NCI-H187 (cell line): ENCODE measurements around the gene ARAF.
"Not testable (repeated sequence)": the region's sequence is repeated elsewhere in the genome, so short reads cannot be mapped to it uniquely, and the experiment has no call there.

Experiments used
- DNase-seq, 2 experiments: peaks; one replicate each; lab custom pipeline; 2025; lab: John Stamatoyannopoulos, UW

The ARAF gene

DNA sequence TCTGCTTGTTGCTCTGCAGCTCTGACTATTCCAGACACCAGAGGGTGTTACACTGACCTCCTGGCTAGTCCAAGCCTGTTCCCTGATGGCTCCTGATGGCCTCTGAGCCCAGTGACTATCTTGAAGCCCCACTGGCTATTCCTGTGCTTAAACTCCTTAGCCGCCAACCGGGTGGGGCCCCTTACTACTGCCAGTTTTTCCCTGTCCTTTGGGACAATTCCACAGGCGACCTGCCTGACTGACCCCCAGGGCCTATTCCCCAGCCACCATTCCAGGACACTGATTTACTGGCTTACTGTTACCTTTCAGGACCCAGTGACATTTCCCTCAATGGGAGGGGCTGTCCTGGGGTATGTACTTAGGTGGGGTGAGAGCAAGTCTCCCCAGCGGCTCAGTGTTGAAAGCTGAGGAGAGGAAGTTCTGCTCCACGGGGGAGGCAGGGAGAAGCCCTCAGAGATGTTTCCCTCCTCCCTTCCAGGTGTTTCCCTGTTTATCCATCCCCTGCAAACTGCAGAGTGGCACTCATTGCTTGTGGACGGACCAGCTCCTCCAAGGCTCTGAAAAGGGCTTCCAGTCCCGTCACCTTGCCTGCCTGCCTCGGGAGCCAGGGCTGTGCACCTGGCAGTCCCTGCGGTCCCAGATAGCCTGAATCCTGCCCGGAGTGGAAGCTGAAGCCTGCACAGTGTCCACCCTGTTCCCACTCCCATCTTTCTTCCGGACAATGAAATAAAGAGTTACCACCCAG lies 25.2 kb downstream of the ARAF start:
- DNase-seq: no peak

DNA sequence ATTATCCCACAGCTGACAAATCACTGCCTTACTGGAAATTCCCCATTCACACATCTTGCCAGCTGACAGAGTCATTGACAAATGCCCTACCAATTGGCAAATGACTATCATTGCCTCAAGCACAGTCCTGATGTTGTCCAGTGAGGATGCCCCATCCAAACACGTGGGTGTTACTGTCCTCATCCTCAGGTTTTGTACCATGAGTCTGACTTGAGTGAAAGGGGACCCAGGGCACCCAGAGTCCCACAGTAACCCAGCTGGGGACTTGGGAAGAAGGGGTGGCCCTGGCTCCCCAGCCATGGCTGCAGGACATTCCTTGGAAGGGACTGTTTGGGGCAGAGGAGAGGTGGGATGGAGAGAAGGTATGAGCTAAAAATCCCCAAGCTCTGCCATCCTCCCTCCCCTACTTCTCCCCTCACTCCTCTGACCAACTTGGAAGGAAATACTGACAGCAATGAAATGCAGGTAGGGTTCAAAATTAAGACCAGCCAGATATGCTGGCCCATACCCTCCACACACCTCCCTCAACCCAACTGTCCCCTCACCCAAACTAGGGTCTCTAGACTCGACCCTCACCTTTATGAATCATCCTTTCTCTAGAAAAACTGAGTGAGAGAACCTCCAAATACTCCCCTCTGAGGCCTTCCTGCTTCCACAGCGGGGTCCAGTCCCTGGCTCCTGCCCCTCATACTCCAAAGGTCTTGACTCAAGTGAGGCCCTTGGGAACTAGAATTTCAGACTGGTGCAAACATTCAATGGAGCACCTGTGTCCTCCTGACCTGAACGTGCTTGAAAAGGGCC lies 26.3 kb downstream of the ARAF start:
- DNase-seq: no peak

DNA sequence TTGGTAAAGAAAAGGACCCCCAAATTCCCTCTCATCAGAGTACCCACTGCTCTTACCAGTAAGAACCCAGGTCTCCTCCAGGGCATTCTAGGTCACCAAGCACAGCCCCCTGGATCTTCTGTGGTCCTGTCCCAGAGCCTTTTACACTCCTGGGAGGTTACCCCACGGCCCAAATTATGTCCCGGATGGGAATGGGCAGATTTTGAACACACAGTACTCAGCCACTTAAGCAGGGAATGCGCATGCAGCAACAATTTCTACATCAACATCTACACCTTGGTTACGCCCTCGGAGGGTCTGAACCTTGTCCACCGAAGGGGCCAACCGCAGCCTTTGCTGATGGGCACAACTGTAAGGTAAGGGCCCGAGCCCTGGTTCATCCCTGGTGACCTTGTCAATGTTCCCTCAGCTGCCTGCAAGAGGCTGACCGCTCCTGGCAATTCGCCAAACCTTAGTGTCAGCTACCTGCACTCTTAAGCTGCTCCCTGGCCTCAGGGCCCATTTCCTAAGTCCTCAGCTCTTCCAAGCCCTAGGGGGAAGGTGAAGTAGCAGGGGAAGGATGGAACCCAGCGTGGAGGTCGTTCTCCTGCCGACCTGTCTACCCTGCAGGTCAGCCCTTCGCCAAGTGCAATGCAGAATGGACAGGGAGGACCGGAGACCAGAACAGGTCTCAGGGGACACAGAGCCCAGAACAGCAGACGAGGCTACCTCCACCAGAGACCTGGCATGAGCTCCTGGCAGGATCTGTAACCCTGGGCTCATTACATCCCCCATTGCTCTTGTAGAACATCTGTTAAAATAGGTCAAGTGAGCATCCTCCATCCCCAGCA lies 27.1 kb downstream of the ARAF start:
- no peak for DNase-seq

DNA sequence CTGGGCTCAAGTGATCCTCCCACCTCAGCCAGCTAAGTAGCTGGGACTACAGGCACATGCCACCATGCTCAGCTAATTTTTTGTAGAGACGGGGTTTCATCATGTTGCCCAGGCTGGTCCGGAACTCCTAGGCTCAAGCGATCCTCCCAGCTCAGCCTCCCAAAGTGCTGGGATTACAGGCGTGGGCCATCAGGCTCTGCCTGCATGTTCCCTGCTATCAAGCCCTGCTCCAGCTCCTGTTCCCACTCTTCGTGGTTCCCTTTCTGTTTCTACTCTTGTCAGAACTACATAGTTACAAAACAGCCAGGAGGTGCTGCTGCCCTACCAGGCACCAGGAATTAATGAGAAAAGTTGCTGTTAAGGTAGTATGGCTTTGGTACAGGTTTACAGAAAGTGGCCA lies 30.0 kb downstream of the ARAF start:
- DNase-seq: no peak

DNA sequence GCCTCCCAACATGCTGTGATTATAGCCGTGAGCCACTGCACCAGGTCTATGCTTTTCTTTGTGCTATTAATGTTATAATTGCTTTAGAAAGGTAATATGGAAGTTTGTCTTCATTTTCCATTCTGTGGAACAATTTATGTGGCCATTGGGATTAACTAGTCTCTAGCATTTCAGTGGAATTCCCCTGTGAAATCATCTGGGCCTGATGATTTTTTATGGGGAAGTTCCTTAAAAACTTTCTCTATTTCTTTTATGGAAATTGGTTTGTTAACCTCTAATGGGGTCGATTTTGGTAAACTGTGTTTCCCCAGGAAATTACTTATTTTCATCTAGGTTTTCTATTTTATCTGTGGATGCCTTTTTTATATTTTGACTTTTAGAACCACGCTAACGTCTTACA lies 32.5 kb downstream of the ARAF start:
- DNase-seq: no peak

DNA sequence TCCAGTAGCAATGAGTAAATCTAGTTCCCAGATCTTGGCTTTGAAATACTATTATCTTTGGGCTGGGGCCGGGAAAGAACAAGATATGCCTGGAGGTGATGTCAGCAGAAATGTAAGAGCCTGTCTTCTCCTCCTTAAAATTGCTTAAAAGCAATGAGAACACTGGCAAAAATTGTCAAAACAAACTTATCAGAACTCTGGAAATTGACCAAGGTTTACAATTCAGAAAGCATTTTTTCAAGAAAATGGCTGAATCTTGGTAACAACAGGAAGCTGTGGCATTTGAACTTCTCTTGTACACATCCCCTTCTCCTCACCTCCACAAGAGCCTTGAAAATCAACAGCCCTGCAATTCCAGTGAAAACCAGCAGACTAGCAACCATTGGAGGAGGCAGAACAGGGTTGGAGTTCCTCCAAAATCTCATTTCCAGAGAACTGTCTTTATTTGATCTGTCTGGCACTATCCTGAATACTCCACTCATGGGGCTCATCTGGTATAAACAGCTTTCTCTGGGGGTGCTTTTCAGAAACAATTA lies 34.8 kb downstream of the ARAF start:
- DNase-seq: no peak

DNA sequence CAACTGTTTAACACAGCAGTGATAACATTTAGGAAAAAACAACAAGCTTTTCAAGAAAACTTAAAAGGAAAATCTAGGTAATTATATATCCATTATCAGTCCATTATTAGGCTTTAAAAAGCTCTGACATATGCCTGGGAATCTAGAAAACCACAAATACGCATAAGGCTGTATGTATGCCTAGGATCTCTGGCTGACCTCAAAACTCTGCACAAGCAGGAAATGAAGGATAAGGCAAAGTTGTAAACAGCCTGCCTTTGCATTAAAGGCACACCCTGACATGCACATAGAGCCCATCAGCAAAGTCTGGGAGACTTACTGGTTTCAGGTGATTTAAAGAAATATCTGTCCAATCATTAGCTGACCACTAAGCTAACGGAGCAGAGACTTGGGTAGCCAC lies 35.3 kb downstream of the ARAF start:
- DNase-seq: no peak

DNA sequence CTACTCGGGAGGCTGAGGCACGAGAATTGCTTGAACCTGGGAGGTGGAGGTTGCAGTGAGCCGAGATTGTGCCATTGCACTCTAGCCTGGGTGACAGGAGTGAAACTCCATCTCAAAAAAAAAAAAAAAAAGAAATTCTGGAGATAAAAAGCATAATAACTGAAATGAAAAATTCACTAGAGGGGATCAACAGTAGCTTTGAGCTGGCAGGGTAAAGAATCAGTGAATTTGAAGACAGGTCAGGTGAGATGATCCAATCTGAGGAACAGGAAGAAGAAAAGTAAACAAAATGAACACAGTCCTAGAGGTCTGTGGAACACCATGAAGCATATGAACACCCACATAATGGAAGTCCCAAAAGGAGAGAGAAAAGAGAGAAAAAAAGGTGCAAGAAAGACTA lies 36.2 kb downstream of the ARAF start:
- DNase-seq: no peak

DNA sequence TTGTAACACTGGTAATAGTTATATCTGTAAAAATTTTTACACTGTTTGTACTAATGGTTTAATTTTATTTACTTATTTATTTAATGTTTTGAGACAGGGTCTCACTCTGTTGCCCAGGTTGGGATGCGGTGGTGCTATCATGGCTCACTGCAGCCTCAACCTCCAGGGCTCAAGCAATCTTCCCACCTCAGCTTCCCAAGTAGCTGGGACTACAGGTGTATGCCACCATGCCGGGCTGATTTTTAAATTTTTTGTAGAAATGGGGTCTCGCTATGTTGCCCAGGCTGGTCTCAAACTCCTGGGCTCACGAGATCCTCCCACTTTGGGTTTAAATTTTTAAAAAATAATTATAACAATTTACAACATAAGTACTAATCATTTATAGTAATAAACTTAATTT lies 42.1 kb downstream of the ARAF start:
- DNase-seq: not testable (repeated sequence)

DNA sequence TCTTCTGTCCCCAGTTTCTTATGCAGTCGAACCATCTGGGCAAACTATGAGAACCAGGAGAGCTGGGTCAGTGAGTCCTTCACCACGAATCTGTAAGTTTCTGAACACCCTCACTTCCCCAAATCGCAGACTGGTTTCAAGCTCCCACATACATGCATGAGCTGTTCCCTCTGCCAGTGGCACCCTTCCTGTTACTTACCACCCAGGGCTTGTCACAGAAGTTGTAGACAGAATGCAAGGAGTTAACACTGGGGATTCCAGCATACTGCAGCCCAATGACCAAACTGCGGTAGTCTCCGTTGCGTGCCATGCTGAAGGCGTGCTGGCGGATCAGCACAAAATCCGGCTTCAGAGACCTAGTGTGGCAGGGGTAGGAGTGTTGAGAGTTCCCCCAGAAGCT lies 44.0 kb downstream of the ARAF start:
- no peak for DNase-seq

DNA sequence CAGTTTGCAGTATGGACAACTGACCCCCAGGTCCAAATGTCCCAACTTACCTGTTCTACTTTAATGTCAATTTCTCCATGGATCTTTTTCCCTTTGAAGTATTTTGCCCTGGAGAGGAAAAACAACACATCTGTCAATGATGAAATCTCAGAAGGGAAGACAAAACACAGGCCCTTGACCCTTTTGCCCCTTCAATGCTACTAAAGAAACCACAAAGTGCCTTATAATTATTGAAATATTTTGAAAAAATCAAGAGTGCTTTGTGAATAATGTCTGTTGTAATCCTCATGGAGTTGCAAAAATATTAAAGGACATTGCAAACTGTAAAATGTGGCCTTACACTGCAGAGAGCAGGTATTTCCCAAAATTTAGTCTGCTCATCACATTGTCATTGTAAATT lies 46.1 kb downstream of the ARAF start:
- no peak for DNase-seq

DNA sequence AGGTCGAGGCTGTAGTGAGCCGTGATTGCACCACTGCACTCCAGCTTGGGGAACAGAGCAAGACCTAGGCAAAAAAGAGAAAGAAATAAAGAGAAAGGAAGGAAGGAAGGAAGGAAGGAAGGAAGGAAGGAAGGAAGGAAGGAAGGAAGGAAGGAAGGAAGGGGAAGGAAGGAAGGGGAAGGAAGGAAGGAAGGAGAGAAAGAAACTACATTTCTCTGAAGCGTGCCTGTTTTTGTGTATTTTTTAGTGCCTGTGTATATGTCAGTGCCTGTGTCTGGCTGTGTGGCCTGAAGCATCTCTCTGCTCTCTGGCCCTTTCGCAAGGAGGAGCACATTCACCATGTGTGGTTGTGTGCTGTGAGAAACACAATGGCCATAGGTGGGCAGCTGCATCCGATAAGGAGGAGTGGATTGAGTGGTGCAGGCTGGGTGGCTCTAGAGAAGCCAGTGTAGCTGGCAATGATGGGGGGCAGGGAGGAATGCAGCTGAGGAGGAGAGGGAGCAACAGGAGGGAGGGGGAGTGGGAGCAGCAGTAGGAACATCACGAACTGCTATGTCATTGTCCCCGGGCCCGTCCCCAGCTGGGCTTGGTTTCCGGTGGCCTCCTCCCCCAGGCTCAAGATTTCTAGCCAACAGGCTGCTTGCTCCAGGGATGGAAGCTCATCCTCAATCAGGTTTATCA lies 47.3 kb downstream of the ARAF start:
- DNase-seq: no peak

DNA sequence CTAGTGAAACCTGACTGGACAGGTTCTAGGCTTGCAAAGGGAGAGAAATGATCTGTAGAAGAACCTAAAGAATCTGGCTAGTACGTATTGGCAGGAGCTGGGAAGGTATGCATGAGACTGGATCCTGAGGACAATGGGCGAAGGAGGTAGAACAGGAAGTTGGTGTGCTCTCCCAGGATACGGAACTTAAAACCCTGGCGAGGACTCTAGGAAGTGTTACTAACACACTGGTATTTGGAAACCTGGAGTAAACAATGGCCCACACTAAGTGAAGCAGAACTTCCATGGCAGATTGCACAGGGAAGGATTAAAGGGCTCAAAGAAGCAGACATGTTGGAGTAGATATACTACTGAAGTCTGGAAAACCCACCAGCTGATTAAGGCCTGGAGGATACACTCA lies 49.5 kb downstream of the ARAF start:
- no peak for DNase-seq

DNA sequence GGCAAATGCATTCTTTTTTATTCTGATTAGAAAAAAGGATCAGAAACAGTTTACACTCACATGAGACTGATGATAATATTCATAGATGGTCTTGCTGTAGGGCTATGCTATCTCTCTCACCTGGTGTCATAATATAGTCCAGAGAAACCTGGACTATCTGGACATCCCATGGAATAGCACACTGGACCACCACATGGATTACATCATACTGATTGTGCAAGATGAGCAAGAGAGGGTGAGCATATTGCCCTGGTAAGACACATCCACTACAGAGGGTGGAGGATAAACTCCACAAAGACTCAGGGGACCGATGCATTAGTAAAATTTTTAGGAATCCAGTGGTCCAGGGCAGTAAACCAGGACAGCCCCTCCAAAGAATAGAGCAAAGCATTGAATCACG lies 50.5 kb downstream of the ARAF start:
- DNase-seq: no peak

DNA sequence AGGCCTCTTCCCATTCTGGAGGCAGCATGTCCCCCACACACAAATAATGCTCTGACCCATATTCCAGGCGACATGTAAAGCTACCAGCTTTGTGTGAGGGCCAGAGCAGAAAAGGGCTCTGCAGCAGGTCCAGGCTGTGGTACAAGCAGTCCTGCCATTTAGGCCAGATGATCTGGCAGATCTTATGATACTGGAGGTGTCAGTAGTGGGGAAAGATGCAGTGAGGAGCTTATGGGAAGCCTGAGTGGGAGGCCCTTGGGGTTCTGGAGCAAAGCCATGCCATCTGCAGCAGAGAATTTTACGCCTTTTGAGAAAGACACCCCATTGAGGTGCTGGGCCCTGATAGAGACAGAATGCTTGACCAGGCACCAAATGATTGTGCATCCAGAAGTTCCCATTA lies 50.9 kb downstream of the ARAF start:
- no peak for DNase-seq

DNA sequence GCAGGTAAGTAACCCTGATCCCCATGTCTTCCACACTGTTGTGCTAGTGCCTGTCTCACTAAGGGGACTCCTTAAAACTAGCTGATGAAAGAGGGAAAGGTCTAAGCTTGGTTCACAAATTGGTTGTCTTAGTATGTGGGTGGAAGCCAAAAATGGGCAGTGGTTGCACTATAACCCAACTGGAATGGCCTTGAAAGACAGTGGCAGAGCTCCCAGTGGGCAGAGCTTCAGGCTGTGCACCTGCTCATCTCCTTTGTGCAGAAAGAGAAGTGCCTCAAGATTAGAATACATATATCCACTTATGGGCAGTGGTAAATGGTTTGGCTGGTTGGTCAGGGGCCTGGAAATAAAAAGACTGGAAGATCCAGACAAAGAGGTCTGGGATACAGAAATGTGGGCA lies 51.4 kb downstream of the ARAF start:
- DNase-seq: no peak

DNA sequence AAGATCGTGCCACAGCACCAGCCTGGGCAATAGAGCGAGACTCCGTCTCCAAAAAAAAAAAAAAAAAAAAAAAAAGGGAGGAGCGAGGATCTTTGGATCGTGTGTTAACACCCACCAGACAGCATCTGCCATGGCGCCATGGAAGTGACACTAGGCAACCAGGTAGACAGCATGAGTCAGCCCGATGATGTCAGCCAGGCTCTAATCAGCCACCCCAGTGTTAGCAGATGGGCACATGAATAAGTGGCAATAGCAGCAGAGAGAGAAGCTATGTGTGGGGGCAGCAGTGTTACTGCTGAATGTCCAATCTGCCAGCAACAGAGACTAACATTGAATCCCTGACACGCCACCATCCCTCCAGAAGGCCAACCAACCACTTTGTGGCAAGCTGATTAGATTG lies 52.1 kb downstream of the ARAF start:
- no peak for DNase-seq

DNA sequence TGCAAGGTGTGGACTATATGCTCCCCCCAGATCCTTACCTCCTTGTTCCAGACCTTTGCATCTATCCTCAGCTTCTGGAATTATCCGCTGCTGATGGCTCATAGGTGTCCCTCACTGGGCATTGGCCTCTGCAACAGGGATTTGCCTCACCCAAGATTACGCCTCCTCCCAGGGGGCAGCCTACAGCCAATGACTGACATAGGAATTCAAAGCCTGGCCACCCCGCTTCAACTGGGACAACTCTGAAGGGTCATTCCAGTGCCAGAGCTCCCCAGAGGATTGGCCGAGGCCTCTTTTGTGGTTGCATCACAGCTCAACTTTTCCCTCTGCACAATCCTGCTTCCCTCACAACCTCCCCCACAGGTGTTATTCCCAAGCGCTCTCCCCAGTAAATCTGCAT lies 53.6 kb downstream of the ARAF start:
- no peak for DNase-seq

DNA sequence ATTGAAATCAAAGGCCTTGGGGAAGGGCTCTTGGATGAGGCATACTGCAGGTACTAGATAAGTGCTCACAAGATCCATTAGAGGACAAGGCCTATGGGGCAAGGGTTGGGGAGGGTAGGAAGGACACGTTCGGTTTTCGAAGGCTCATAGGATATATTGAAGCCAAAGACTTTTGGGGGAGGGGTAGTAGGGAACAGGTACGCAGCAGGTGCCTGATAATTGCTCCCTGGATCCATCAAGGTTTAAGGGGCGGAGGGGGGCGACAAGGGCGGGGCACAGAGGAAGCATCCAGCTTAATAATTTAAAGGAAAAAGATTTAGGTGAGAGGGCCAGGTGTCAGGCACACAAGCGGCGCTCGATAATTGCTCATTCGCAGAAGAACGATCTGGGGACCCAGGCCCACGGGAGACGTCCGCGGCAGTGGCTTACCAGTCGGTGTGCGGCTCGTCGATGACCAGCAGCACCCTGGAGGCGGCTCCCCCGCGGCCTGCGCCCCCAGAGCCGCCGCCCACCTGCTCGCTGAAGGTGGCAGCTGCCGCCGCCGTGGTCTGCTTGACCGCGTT lies 58.0 kb downstream of the ARAF start:
- no peak for DNase-seq

DNA sequence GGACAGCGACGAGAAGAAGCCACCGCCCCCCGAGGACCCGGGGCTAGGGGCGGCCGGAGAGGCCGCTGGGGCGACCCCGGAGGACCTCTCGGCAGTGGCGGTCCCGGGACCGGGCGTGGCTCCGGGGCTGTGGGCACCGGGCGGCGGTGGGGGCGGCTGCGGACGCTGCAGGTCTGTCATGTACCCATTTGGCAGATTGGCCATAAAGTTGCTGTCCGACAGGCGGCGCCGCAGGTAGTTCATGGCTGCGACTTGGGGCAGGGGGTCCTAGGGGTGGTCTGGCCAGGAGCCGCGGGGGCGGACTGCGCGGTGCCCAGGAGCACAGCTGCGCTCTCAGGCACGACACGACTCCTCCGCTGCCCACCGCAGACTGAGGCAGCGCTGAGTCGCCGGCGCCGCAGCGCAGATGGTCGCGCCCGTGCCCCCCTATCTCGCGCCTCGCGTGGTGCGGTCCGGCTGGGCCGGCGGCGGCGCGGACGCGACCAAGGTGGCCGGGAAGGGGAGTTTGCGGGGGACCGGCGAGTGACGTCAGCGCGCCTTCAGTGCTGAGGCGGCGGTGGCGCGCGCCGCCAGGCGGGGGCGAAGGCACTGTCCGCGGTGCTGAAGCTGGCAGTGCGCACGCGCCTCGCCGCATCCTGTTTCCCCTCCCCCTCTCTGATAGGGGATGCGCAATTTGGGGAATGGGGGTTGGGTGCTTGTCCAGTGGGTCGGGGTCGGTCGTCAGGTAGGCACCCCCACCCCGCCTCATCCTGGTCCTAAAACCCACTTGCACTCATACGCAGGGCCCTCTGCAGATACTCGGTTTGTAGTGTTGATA lies 58.7 kb downstream of the ARAF start, which contains the start of gene SYN1:
Gene SYN1 (minus strand): TSS at position 372 of the 817 bp plus-strand sequence. CDS start 129 bp downstream, at position 243.
- DNase-seq: peak; percentile 4 to 50

DNA sequence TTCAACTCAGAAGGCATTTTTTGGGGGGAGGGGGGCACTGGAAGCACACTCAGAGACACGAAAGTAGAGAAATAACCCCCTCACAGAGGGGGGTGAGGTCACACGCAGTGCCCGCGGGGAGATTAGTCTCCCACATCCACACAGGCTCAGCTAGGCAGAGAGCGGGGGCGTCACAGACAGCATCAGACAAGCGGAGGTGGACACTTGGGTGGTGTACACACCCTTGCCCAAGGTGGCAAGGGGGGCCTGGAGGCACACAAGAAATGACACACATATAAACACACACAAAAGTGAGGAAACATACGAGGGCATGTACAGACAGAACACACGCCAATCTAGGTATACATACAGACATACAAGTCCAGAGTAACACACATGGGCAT lies 59.3 kb downstream of the ARAF start:
- no peak for DNase-seq
